ENCODE data around the gene COL23A1. TPM values are rescaled to one million over a fixed set of nuclear protein-coding genes. Genes with fewer than 3 reads are reported as not detected.

The COL23A1 gene
- under 0.01 TPM in 1 of 2 replicates, not detected in the other for total RNA-seq

DNA sequence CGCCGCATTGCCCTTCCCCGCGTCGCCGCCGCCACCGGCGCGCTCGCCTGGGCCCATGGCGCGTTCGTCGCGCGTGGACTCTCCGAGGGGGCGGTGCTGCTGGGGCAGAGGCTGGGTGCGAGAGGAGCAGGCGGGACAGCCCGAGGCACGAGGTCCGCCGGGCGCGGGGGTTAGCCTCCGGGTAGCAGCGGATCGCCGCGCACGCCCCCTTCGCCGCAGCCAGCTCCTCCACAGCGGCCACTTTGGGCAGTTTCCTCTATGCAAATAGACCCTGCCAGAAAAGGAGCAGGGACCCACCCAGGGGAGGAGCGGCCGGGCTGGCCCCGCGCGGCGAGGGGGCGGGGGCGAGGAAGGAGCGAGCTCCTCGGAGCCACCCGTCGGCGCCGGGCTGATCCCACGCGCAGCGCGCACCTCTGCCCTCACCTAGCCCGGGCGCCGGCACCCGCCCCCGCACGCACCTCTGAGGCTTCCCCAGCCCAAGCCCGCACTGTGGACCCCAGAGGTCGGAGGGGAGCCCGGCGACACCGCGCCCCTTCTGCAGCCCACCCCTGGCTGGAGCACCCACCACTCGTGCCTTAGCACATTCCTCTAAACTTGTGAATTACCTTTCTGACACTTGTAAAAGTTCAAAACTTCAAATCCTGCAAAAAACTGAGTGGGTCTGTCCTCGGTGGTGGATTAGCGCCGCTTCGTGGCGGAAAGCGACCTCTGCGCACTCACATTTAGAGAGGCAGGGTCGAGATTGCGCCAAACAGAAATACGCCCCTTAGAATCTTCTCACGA lies at the start of gene COL23A1:
TSS of gene COL23A1 (minus strand) at position 253 of the 783 bp plus-strand sequence.

DNA sequence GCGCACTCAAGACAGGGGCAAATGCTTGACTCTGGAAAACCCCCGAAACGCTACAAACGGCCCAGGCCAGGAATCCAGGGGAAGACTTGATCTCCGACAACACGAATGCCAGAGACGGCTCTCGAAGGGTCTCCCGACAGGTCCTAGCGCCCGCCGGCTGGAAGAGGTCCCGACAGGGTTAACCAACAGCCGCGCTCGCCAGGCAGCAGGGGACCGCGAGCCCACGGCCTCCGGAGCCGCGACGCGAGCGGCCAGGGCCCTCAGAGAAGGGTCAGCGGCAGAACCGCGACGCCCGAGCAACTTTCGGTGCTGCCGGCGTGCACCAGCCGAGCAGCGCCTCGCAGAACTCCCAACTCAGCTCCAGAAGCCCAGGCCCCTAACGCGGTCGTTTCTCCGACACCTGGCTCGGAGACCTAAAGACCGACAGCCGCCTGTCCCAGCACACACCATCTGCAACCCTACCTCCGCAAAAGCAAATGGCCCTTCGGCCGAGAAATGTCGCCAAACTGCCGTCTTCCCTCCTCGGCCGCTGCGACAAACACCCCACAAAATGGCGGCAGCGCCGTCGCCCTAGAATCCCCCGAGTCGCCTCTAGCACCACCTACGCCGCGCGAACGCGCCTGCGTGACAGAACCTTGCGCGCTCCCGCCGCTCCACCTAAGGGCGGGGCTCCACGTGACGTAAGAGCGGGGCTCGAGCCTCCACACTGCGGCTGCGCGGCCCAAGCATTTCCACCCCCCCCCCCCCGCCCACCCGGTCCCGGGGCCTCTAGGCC lies 36.5 kb upstream of the COL23A1 start, which contains the start of gene CLK4:
TSS of gene CLK4 (minus strand) at position 567 of the 775 bp plus-strand sequence. CDS start 3,634 bp downstream, outside the sequence.

DNA sequence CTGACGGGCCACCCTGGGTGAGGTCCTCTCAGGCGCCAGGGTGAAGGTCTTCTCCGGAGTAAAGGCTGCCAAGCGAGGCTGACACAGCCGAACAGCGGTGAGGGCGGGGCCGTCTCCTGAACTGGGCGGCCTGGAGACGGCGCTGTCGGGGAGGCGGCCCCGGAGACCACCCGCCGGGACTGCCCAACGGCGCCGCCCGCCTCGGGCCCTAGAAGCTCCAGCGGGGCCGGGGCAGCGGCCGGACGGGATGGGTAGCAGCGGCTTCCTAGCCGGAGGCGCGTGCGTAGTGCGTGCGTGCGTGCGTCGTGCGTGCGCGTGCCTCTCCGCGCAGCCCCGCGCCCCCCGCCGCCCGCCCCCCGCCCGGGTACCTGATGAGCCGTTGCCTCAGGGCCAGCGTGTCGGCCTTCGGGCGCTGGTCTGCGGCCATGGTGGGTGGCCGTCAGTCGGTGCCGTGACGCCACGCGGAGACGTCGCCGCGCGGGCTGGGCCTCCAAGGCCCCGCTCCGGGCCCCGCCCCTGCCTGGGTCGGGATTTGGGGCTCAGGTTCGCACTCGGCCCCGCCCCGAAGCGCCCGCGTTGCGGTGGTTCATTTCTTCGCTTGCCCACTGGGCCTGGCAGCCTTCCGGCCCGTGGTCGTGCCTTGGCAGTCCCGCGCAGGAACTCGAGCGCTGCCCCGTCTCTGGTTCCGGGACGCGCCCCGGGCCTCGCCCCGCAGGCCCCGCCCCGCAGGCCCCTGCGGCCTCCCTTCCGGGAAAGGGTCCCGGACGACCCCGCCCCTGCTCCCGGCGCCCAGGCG lies 357.9 kb downstream of the COL23A1 start, which contains the start of gene PHYKPL:
TSS of gene PHYKPL (minus strand) at position 679 of the 796 bp plus-strand sequence. CDS start at position 427, 252 bp downstream.

DNA sequence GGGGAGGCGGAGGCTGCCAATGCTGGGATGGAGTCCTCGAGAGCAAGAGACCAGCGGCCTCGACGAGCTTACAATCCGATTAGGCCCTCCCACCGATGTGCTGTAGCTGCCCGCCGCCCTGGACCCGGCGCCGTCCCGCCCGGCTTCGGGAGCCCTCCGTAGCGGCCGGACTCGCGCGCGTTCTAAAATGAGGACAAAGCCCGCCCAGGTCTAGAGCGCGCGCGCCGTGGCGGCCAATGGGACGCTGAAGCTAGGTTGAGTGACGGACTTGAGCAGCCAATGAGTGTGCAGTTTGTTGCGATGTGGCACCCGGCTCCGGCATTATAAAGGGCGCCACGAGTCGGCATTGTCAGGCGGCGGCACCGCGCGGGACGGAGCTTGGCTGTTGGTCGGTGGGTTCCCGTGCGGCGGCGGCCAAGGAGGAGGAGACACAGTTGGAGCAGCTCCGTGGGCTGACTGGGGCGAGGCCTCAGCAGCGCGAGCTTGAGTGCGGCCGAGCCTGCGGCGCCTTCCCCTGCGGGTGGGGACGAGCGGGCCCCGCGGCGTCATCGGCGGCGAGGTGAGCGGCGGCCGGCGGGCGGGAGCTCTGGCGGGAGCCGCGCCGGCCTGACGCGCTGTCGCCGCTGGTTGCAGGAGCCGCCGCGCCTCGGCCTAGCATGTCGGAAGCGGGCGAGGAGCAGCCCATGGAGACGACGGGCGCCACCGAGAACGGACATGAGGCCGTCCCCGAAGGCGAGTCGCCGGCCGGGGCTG lies 385.8 kb downstream of the COL23A1 start, which contains the start of gene HNRNPAB:
TSS of gene HNRNPAB (plus strand) at position 352 of the 753 bp plus-strand sequence. CDS start at position 657, 305 bp downstream.

Small RNA genes within 50 kb of the gene (small RNA-seq; reads per million reads assigned to genes)
- gene RN7SKP70 (0.08 reads per million), gene RN7SL646P (not detected)

Other genes starting within 250 kb of the COL23A1 start
- gene CLK4, start 36.7 kb upstream of the COL23A1 start, total RNA-seq, result 36.0 and 47.5 TPM in 2 replicates
- 7.3 and 12.7 TPM in 2 replicates for gene ZNF354A, start 140.3 kb upstream of the COL23A1 start, total RNA-seq

Data from subcutaneous preadipocyte (primary cell).